Body of pancreas (tissue), 4 donors: ENCODE data around the gene IL1F10.

Experiments used
- CTCF ChIP-seq, 7 experiments: fragments of 450-650 bp in 4 of 7; fragments of 200-600 bp in 3 of 7; sonication (generic) in 3 of 7; IDR thresholded peaks; one replicate each; pipeline ENCODE4 v1.5.1; 2016 to 2019; ENCODE audit warnings: antibody characterized with exemption in 7 of 7
- POLR2A ChIP-seq, 3 donors: fragments of 450-650 bp; IDR thresholded peaks; one replicate each; pipeline ENCODE4 v1.6.1; 2016; ENCODE audit warnings: antibody characterized with exemption in 3 of 3, mild to moderate bottlenecking in 2 of 3

DNA sequence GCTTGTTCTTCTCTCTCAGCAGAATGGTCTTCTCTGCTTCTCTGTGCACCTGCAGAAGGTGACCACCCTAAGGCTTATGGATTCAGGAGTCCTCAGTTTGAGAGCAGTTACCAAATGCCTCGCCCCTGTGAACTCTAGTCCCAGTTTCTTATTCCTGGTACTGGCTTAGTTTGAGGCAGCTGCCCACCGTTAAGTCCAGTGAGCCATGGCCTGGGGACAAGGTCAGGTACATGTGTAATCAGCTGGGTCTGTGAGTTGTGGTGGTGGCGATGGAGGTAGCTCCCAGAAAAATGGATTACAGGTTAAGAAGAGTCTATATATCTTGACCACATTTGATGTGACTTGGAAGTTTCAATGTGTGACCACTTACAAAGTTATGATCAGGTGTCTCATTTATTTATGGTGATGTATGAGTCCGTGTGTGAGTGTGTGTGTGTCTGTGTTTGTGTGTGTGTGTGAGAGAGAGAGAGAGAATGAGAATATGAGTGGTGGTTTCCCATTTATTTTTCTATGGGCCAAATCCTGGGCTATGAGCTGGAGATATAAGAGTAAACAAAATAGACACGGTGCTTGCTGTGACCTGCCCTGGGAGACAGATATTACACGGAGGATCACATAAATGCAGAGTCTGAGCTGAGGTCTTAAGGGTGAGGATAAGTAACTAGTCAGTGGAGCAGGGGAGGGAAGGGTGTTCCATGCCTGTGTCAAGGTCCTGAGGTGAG, 46.6 kb downstream of the IL1F10 start:
- no peak for TF ChIP-seq CTCF (IDR thresholded peaks at IDR 0.05)
- TF ChIP-seq POLR2A (IDR thresholded peaks at IDR 0.05), result no peak
